Fibroblast of villous mesenchyme (primary cell): ENCODE results near the gene PRXL2A. TPM values are rescaled to one million over a fixed set of nuclear protein-coding genes. Genes with fewer than 3 reads are reported as not detected.

ENCODE experiments used
- DNase-seq: peaks from one replicate; pipeline ENCODE4 v3.0.0-alpha.2; 2010; ENCODE audit warnings: low read depth
- H3K4me3 ChIP-seq: 2 replicates; pipeline ENCODE4 v1.5.1; 2011; ENCODE audit warnings: low read depth, mild to moderate bottlenecking, low read length
- CTCF ChIP-seq: IDR thresholded peaks from 2 replicates; pipeline ENCODE4 v1.5.1; 2012; ENCODE audit warnings: low read depth, mild to moderate bottlenecking, low read length; ENCODE audit not compliant: insufficient read depth
- total RNA-seq: library from RNA; depleted of rRNA; stranded (reverse); fragments of >200 nt; gene quantifications from 2 replicates; pipeline ENCODE4 v1.2.3, GENCODE V29; 2012

PRXL2A gene
- total RNA-seq, 1 donor, result 79.0 TPM

DNA sequence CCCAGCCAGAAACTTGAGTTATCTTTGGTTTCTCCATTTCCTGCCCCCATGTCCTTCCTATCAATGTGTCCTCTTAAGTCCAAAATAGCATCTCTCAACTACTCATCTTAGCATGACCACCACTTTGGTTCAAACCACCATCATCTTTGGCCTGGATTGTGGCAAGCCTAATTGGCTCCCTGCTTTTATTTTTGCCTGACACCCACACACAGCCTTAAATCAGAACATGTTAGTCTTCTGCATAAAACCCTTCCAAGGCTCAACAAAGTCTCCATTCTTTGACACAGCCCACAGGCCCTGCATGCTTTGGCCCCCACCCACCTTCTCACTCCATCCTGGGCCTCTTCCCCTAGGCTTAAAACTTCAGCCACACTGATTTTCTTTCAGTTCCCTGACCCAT lies 43.7 kb downstream of the PRXL2A start:
- no peak for DNase-seq
- TF ChIP-seq CTCF, result no peak
- H3K4me3 ChIP-seq, result no peak overlapping the region

DNA sequence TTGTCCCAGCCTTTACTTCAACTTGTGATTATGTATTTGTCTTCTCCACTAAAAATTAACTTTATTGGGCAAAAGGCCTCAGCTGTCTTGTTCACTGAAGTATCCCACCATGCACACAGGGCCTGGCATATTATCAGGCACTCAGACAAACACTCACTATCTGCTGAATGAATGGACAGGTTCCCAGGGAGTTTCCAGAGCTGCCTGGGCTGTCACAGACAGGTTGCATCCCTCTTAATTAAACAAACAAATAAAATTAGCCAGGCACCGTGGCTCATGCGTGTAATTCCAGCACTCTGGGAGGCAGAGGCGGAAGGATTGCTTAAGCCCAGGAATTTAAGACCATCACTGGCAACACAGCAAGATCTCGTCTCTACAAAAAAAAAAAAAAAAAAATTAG lies 44.3 kb downstream of the PRXL2A start:
- no peak for TF ChIP-seq CTCF
- H3K4me3 ChIP-seq, result no peak overlapping the region
- no peak for DNase-seq

DNA sequence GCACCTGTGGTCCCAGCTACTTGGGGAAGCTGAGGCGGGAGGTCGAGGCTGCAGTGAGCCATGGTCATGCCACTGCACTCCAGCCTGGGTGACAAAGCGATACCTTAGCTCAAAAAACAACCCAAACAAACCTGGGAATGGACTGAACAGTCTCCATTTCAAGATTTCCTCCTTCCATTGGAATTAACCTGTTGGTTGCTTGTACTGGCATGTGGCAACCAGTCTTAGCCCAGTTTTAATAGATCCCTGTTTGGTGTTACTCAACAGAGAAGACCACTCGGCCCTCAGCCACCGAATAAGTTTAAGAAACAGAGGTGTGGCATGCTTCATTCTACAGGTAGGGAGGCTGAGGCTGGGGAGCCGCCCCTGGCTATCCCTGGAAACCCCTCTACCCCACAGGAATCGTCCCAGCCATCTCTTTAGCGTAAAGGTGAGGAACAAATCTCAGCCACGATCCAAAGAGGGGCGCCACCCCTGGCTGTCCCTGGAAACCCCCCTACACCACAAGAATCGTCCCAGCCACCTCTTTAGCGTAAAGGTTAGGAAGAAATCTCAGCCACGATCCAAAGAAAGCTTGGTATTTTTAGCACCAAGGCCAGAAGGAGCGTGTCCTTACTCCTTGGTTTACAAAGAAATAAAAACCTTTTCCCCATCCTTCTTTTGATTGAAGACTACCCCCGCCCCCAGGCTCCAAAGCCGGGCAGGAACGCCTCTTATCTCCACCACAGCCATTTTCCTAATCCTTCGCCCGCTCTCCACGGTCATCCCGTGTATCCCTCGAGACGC lies 44.9 kb downstream of the PRXL2A start:
- peak overlapping the region; percentile 55 for H3K4me3 ChIP-seq

GRCh38 chr10:80453842-80454512 lies 45.6 kb downstream of the PRXL2A start, which contains the start of gene TSPAN14:
Gene TSPAN14, plus strand, starts transcription at chr10:80454310. Its CDS starts 34,924 bp downstream, at chr10:80489234.
- TF ChIP-seq CTCF, result no peak
- H3K4me3 ChIP-seq, result peak within 1 kb of the TSS; percentile 89
- peak; percentile 91 for DNase-seq

More for the DNA sequence above, 44.9 kb downstream of the PRXL2A start:
- no peak for TF ChIP-seq CTCF
- DNase-seq, result no peak

DNA sequence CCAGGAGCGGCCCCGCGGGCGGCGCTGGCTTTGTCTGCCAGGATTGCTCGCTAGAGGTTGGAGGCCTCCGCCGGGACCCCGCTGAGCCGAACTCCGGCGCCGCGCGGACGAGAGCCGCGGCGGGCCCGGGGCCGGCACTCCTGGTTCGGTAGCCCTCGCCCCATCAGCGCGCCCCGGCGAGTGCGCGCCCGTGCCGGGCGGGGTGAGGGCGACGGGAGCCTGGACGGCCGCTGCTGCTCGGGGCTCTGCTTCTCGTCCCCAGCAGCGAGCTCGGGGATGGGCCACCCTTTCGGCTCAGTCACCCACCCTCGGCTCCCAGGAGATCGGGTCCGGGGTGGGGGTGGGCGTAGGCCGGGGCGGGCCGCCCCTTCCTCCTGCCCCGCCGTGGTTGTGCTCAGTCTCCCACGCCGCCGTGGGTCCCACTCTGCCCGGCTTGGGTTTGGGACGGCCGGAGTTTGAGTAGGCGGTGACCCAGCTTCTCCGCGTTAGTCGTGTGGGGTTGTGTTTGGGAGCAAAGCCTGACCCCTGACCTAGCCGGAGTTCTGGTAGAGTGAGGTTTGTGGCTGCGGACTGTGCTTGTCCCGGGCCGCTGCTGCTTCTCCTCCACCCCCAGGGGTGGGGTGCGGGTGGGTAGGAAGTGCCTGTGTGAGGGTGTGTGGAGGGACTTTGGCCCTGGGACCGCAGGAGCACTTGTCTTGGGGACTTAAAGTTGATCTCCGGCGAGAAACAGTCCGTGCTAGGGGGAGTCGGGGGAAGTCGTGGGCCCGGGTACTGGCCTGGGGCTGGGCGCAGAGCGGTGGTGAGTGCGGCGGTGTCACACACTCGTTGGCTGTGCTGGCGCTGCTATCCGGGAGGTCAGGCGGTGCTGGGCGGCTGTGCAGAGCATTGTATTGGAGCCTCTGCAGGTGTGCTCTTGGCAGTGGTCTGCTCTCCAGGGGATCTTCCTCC lies 46.4 kb downstream of the PRXL2A start:
- no peak for TF ChIP-seq CTCF
- peak overlapping the region; percentile 89 for H3K4me3 ChIP-seq
- DNase-seq, result no peak
